Subcutaneous adipose tissue (tissue), 4 donors: ENCODE results near the gene RNASET2. TPM values are rescaled to one million over a fixed set of nuclear protein-coding genes. Genes with fewer than 3 reads are reported as not detected.

ENCODE experiments used
- CTCF ChIP-seq: fragments of 450-650 bp; IDR thresholded peaks from one replicate; pipeline ENCODE4 v1.5.1; 2016; ENCODE audit warnings: low read depth, mild to moderate bottlenecking, control low read depth, antibody characterized with exemption, moderate library complexity
- total RNA-seq, 4 donors: library from RNA; depleted of rRNA; stranded (reverse); fragments of >200 nt; gene quantifications; one replicate each; pipeline ENCODE4 v1.1.0, GENCODE V29; 2016

Gene RNASET2
- total RNA-seq, 4 donors from 2014 or later = 40.4 to 173 (median 77.0) TPM

- no peak for TF ChIP-seq CTCF
These were observed 41.5 kb upstream of the RNASET2 start for GRCh38 chr6:166997768-166998255.

GRCh38 chr6:166997348-166997747 is 41.0 kb upstream of the RNASET2 start:
- no peak for TF ChIP-seq CTCF

- no peak for TF ChIP-seq CTCF
These were observed 40.1 kb upstream of the RNASET2 start for GRCh38 chr6:166996406-166996805.

GRCh38 chr6:166989427-166990032 is 33.2 kb upstream of the RNASET2 start:
- TF ChIP-seq CTCF = no peak

GRCh38 chr6:166988674-166989201 is 32.4 kb upstream of the RNASET2 start:
- TF ChIP-seq CTCF = no peak

GRCh38 chr6:166987930-166988329 is 31.6 kb upstream of the RNASET2 start:
- TF ChIP-seq CTCF = no peak

- TF ChIP-seq CTCF = no peak
These were observed 31.1 kb upstream of the RNASET2 start for GRCh38 chr6:166987448-166987847.
